H1 (cell line): ENCODE data around the gene PDCD5. TPM values are rescaled to one million over a fixed set of nuclear protein-coding genes. Genes with fewer than 3 reads are reported as not detected.

Experiments
- CTCF ChIA-PET: fragments of 300-600 bp; sonication (Branson Sonifier 250); formaldehyde crosslinking; loops from one replicate; lab custom pipeline; 2021; ENCODE audit not compliant: partially characterized antibody; lab: Charles Lee
- POLR2A ChIA-PET: fragments of 300-600 bp; sonication (Branson Sonifier 250); formaldehyde crosslinking; loops from one replicate; lab custom pipeline; 2021; ENCODE audit warnings: inconsistent platforms; ENCODE audit not compliant: partially characterized antibody; lab: Charles Lee
- DNase-seq, 2 experiments: peaks; one replicate each; pipeline versions ENCODE4 v3.0.0 to v3.0.0-alpha.2; 2010 to 2022; ENCODE audit warnings: low spot score in 2 of 2, low read depth in 1 of 2, mixed read lengths in 1 of 2
- FAIRE-seq: peaks from 2 replicates; lab custom pipeline; 2011; peaks lifted over from hg19 to GRCh38; lab: Jason Lieb, UNC
- H2AFZ ChIP-seq: 2 replicates; pipeline ENCODE4 v1.8.1; 2012; ENCODE audit warnings: low read length, inconsistent platforms
- H2AK5ac ChIP-seq: 2 replicates; pipeline ENCODE4 v1.6.1; 2013; ENCODE audit warnings: low read depth, low read length
- H2BK120ac ChIP-seq: replicated peaks from 2 replicates; pipeline ENCODE3; 2013; ENCODE audit warnings: low read depth, low read length, inconsistent platforms
- H2BK12ac ChIP-seq: 2 replicates; pipeline ENCODE4 v1.6.1; 2013; ENCODE audit warnings: low read depth, low read length
- H2BK15ac ChIP-seq: 2 replicates; pipeline ENCODE4 v1.6.1; 2013; ENCODE audit warnings: low read length
- H2BK20ac ChIP-seq: 2 replicates; pipeline ENCODE4 v1.6.1; 2013; ENCODE audit warnings: low read length
- H2BK5ac ChIP-seq: 2 replicates; pipeline ENCODE4 v1.6.1; 2013; ENCODE audit warnings: low read depth, low read length
- H3K14ac ChIP-seq: 2 replicates; pipeline ENCODE4 v1.6.1; 2013; ENCODE audit warnings: inconsistent platforms; ENCODE audit not compliant: insufficient read length
- H3K18ac ChIP-seq: 2 replicates; pipeline ENCODE4 v1.6.1; 2013; ENCODE audit warnings: low read length; ENCODE audit errors: extremely low read depth
- H3K23ac ChIP-seq: 2 replicates; pipeline ENCODE4 v1.6.1; 2013; ENCODE audit warnings: inconsistent platforms; ENCODE audit not compliant: insufficient read length
- H3K23me2 ChIP-seq: 2 replicates; pipeline ENCODE4 v1.6.1; 2013; ENCODE audit warnings: low read depth, low read length
- H3K27ac ChIP-seq: 2 replicates; pipeline ENCODE4 v1.6.1; 2011; ENCODE audit warnings: low read depth, low read length, inconsistent platforms
- H3K27me3 ChIP-seq, 4 experiments: replicated peaks in 1 of 4; 1 replicate in 1 of 4; 2 replicates in 3 of 4; pipeline versions ENCODE4 v1.6.1 to v1.8.1; 2011 to 2013; ENCODE audit warnings: low read length in 3 of 4, mild to moderate bottlenecking in 3 of 4, inconsistent platforms in 2 of 4, mixed read lengths in 2 of 4, moderate library complexity in 1 of 4; ENCODE audit not compliant: control insufficient read depth in 3 of 4, insufficient read depth in 3 of 4; ENCODE audit errors: extremely low read depth in 1 of 4
- H3K36me3 ChIP-seq, 4 experiments: 2 replicates each; pipeline versions ENCODE4 v1.6.1 to v1.8.1; 2011 to 2013; ENCODE audit warnings: mild to moderate bottlenecking in 4 of 4, low read length in 3 of 4, moderate library complexity in 2 of 4, control low read depth in 1 of 4, inconsistent platforms in 1 of 4; ENCODE audit not compliant: insufficient read depth in 4 of 4, control insufficient read depth in 2 of 4
- H3K4ac ChIP-seq: replicated peaks from 2 replicates; pipeline ENCODE3; 2013; ENCODE audit warnings: low read length, low read depth, mixed read lengths, inconsistent platforms; ENCODE audit not compliant: insufficient read length
- H3K4me1 ChIP-seq, 4 experiments: replicated peaks in 1 of 4; 1 replicate in 1 of 4; 2 replicates in 3 of 4; pipeline versions ENCODE4 v1.6.1 to v1.8.1; 2011 to 2013; ENCODE audit warnings: low read length in 3 of 4, inconsistent platforms in 2 of 4, mixed read lengths in 1 of 4; ENCODE audit not compliant: insufficient read depth in 4 of 4, control insufficient read depth in 3 of 4
- H3K4me2 ChIP-seq, 2 experiments: 2 replicates each; pipeline versions ENCODE4 v1.6.1 to v1.8.1; 2011 to 2013; ENCODE audit warnings: low read depth in 2 of 2, low read length in 2 of 2, control low read depth in 1 of 2, inconsistent platforms in 1 of 2, mild to moderate bottlenecking in 1 of 2; ENCODE audit not compliant: insufficient read depth in 1 of 2
- H3K4me3 ChIP-seq, 4 experiments: fragments of 200-600, 300-600 bp in 1 of 4; sonication (generic), shearing (Covaris generic), sonication (Bioruptor Twin) in 1 of 4; 2 replicates each; pipeline versions ENCODE4 v1.5.1 to v1.8.1; 2011 to 2016; ENCODE audit warnings: low read length in 4 of 4, low read depth in 3 of 4, control low read depth in 2 of 4, inconsistent platforms in 2 of 4, mild to moderate bottlenecking in 2 of 4, mixed read lengths in 1 of 4, moderate library complexity in 1 of 4; ENCODE audit not compliant: insufficient read depth in 2 of 4; ENCODE audit errors: extremely low read depth in 1 of 4
- H3K56ac ChIP-seq: replicated peaks from 2 replicates; pipeline ENCODE3; 2013; ENCODE audit warnings: low read depth, mild to moderate bottlenecking, mixed read lengths, low read length, inconsistent platforms; ENCODE audit not compliant: insufficient read length
- H3K79me1 ChIP-seq: 2 replicates; pipeline ENCODE4 v1.6.1; 2013; ENCODE audit warnings: low read depth, low read length, control low read depth
- H3K79me2 ChIP-seq, 2 experiments: 2 replicates each; pipeline versions ENCODE4 v1.6.1 to v1.8.1; 2012 to 2013; ENCODE audit warnings: low read length in 2 of 2, mild to moderate bottlenecking in 2 of 2, inconsistent platforms in 1 of 2; ENCODE audit not compliant: insufficient read depth in 2 of 2, control insufficient read depth in 1 of 2
- H3K9ac ChIP-seq, 4 experiments: replicated peaks in 1 of 4; 1 replicate in 1 of 4; 2 replicates in 3 of 4; pipeline versions ENCODE4 v1.6.1 to v1.8.1; 2011 to 2013; ENCODE audit warnings: low read depth in 3 of 4, low read length in 3 of 4, control low read depth in 2 of 4, mild to moderate bottlenecking in 2 of 4, moderate library complexity in 2 of 4, inconsistent platforms in 1 of 4; ENCODE audit errors: extremely low read depth in 1 of 4
- H3K9me3 ChIP-seq, 2 experiments: 2 replicates each; pipeline versions ENCODE4 v1.6.1 to v1.8.1; 2012 to 2013; ENCODE audit warnings: mild to moderate bottlenecking in 2 of 2, moderate library complexity in 2 of 2, control low read depth in 1 of 2, inconsistent platforms in 1 of 2, low read depth in 1 of 2, low read length in 1 of 2, mixed read lengths in 1 of 2; ENCODE audit not compliant: insufficient read depth in 2 of 2
- H4K20me1 ChIP-seq, 2 experiments: replicated peaks in 1 of 2; 2 replicates each; pipeline versions ENCODE3 to v1.8.1; 2011 to 2013; ENCODE audit warnings: inconsistent platforms in 2 of 2, low read length in 2 of 2, mild to moderate bottlenecking in 1 of 2; ENCODE audit not compliant: insufficient read depth in 2 of 2, control insufficient read depth in 1 of 2
- H4K5ac ChIP-seq: 2 replicates; pipeline ENCODE4 v1.6.1; 2013; ENCODE audit warnings: low read length, low read depth, mixed read lengths, inconsistent platforms; ENCODE audit not compliant: insufficient read length
- H4K8ac ChIP-seq: 2 replicates; pipeline ENCODE4 v1.8.0; 2013; ENCODE audit warnings: mild to moderate bottlenecking, moderate library complexity, low read length, inconsistent platforms; ENCODE audit not compliant: insufficient read depth; ENCODE audit errors: extremely low read depth
- H4K91ac ChIP-seq: replicated peaks from 2 replicates; pipeline ENCODE3; 2013; ENCODE audit warnings: low read length, mixed read lengths, inconsistent platforms; ENCODE audit not compliant: insufficient read length
- CHD2 ChIP-seq: IDR thresholded peaks from 2 replicates; pipeline ENCODE4 v1.6.1; 2012; ENCODE audit warnings: low read length, improper control_type of control experiment
- FOSL1 ChIP-seq: IDR thresholded peaks from 2 replicates; pipeline ENCODE4 v1.6.1; 2011; ENCODE audit warnings: mild to moderate bottlenecking, low read depth, low read length, moderate library complexity; ENCODE audit not compliant: insufficient read depth
- MAX ChIP-seq: IDR thresholded peaks from 2 replicates; pipeline ENCODE4 v1.6.1; 2012; ENCODE audit warnings: inconsistent platforms
- NRF1 ChIP-seq: IDR thresholded peaks from 2 replicates; pipeline ENCODE4 v1.6.1; 2011; ENCODE audit warnings: mild to moderate bottlenecking, low read depth, low read length, improper control_type of control experiment
- RBBP5 ChIP-seq: IDR thresholded peaks from 2 replicates; pipeline ENCODE4 v1.7.1; 2012; ENCODE audit warnings: low read depth, mild to moderate bottlenecking, inconsistent platforms, low read length, moderate library complexity, borderline replicate concordance
- SAP30 ChIP-seq: fragments of 300-600 bp; sonication (generic); IDR thresholded peaks from 2 replicates; pipeline ENCODE4 v1.7.1; 2012; ENCODE audit warnings: low read length, moderate library complexity, mild to moderate bottlenecking, inconsistent platforms; ENCODE audit not compliant: insufficient read depth, insufficient replicate concordance
- TEAD4 ChIP-seq: IDR thresholded peaks from 2 replicates; pipeline ENCODE4 v1.6.1; 2012; ENCODE audit warnings: low read depth, low read length, inconsistent platforms, mixed read lengths
- WGBS, 2 experiments: shearing (Covaris generic) in 1 of 2; methylation state at CpG; one replicate each; pipeline versions ENCODE4 v1.1.6 to v1.1.7; 2013 to 2015; ENCODE audit warnings: low lambda C conversion rate in 2 of 2, mixed read lengths in 2 of 2, inconsistent platforms in 1 of 2, low coverage in 1 of 2, missing lambda C conversion rate in 1 of 2; ENCODE audit not compliant: insufficient replicate concordance in 2 of 2, insufficient coverage in 1 of 2, insufficient read length in 1 of 2; ENCODE audit errors: extremely low coverage in 1 of 2, missing lambda C conversion rate in 1 of 2; 5-methylcytosine and 5-hydroxymethylcytosine counted together
- polyA plus RNA-seq, 7 experiments: library from polyadenylated mRNA; depleted of rRNA in 3 of 7; stranded (reverse) in 5 of 7; unstranded in 2 of 7; fragments of >200 nt in 5 of 7; fragments of 200-250 nt in 2 of 7; gene quantifications; 1 replicate in 5 of 7; 2 replicates in 1 of 7; 4 replicates in 1 of 7; pipeline versions ENCODE4 v1.2.1 to v1.2.3, GENCODE V29; 2011 to 2013; ENCODE audit warnings: missing spikeins in 2 of 7, mixed read lengths in 2 of 7
- total RNA-seq: library from RNA; stranded (reverse); fragmentation: NEBNext Ultra II Directional; extraction: Animal tissue kit (Norgen Biotek cat#: 25700); gene quantifications from 2 replicates; pipeline ENCODE4 v1.2.1, GENCODE V29; 2021

Gene PDCD5
- total and polyA plus RNA-seq, 2 of the 8 experiments (the other 6 are each of a cell fraction or from before 2014, with no cell fraction given) = 43.2 to 98.8 TPM

GRCh38 chr19:32539240-32539916 lies 41.6 kb upstream of the PDCD5 start:
- Histone ChIP-seq H3K23me2 (no peaks in the 10 kb centered on the region), H3K9me3 (peaks cover 0 to 10% of the 10 kb centered on the region in 2 experiments; a peak in 2 of 4 replicates), H3K14ac (no peak overlapping the region), H2BK20ac (no peak overlapping the region), H3K23ac (no peak overlapping the region), H3K27ac (no peak overlapping the region), H3K4me3 (no peak overlapping the region), H4K20me1 (peaks cover 0 to 2% of the 10 kb centered on the region in 2 experiments), H4K91ac (no peak overlapping the region), H3K4ac (no peak overlapping the region), H2BK5ac (no peak overlapping the region), H2BK12ac (no peak overlapping the region), H3K9ac (no peak overlapping the region), H3K18ac (no peak overlapping the region), H3K36me3 (no peaks in the 10 kb centered on the region), H3K27me3 (no peaks in the 10 kb centered on the region), H2AK5ac (no peak overlapping the region), H4K5ac (no peak overlapping the region), H4K8ac (no peak overlapping the region; the same call in 1 of the 2 replicates), H3K4me1 (no peaks in the 10 kb centered on the region), H2BK15ac (no peak overlapping the region), H2AFZ (no peak overlapping the region), H2BK120ac (no peak overlapping the region), H3K79me2 (no peaks in the 10 kb centered on the region), H3K4me2 (no peak overlapping the region), H3K56ac (no peak overlapping the region), H3K79me1 (no peaks in the 10 kb centered on the region)
- ChIA-PET POLR2A (no interaction called here), CTCF (interaction anchor here (0.6 to 1.1 kb wide), 5 partner anchors 8 to 1285 kb away, joined by 3 to 6 read pairs (median 3); no protein-coding TSS in a partner anchor)
- no peak for FAIRE-seq
- 85% methylated on average over 12 of the region's 12 CpGs; no CpG with 5 or more reads in 1 of the 2 experiments for WGBS, 2 experiments
- TF ChIP-seq SAP30 = no peak
- no peak for TF ChIP-seq NRF1
- no peak for TF ChIP-seq RBBP5
- no peak for TF ChIP-seq TEAD4
- no peak for TF ChIP-seq CHD2
- TF ChIP-seq MAX = no peak
- no peak for TF ChIP-seq FOSL1
- no peak for DNase-seq
